Hindlimb muscle (tissue), 1 donor: ENCODE data around the gene RERE. TPM values are rescaled to one million over a fixed set of nuclear protein-coding genes. Genes with fewer than 3 reads are reported as not detected.

Experiments
- DNase-seq: peaks from one replicate; pipeline ENCODE4 v3.0.0-alpha.2; 2013
- polyA plus RNA-seq: library from polyadenylated mRNA; unstranded; fragments of 120-200 nt; gene quantifications from one replicate; pipeline ENCODE4 v1.2.1, GENCODE V29; 2013; ENCODE audit not compliant: insufficient read length

RERE gene
- polyA plus RNA-seq, 1 donor, result 93.9 TPM

- no peak for DNase-seq
Observed at GRCh38 chr1:8342325-8342724, 475.1 kb downstream of the RERE start.

GRCh38 chr1:8340448-8340847, 477.0 kb downstream of the RERE start:
- DNase-seq, result no peak

GRCh38 chr1:8339203-8339600, 478.2 kb downstream of the RERE start:
- no peak for DNase-seq

GRCh38 chr1:8338526-8339202, 478.8 kb downstream of the RERE start:
- DNase-seq, result no peak

GRCh38 chr1:8337776-8338525, 479.5 kb downstream of the RERE start:
- no peak for DNase-seq

GRCh38 chr1:8335246-8335645, 482.2 kb downstream of the RERE start:
- no peak for DNase-seq

GRCh38 chr1:8334106-8334851, 483.2 kb downstream of the RERE start:
- no peak for DNase-seq

GRCh38 chr1:8333246-8333987, 484.0 kb downstream of the RERE start:
- DNase-seq, result no peak

GRCh38 chr1:8332806-8333205, 484.6 kb downstream of the RERE start:
- DNase-seq, result no peak

GRCh38 chr1:8330271-8331125, 486.9 kb downstream of the RERE start:
- DNase-seq, result no peak

- no peak for DNase-seq
Observed at GRCh38 chr1:8329858-8330257, 487.6 kb downstream of the RERE start.

- DNase-seq, result no peak
Observed at GRCh38 chr1:8329439-8329838, 488.0 kb downstream of the RERE start.

GRCh38 chr1:8328271-8328670, 489.2 kb downstream of the RERE start:
- DNase-seq, result no peak

GRCh38 chr1:8326265-8326664, 491.2 kb downstream of the RERE start:
- DNase-seq, result no peak

GRCh38 chr1:8325771-8326170, 491.7 kb downstream of the RERE start:
- no peak for DNase-seq

GRCh38 chr1:8324176-8324810, 493.1 kb downstream of the RERE start:
- DNase-seq, result no peak

- no peak for DNase-seq
Observed at GRCh38 chr1:8323706-8324105, 493.7 kb downstream of the RERE start.

GRCh38 chr1:8321612-8322011, 495.8 kb downstream of the RERE start:
- no peak for DNase-seq

GRCh38 chr1:8318436-8318835, 499.0 kb downstream of the RERE start:
- DNase-seq, result no peak

GRCh38 chr1:8317647-8318381, 499.6 kb downstream of the RERE start, which contains the start of gene SLC45A1:
TSS of gene SLC45A1 (plus strand) at chr1:8318114. CDS start at chr1:8324330, 6,216 bp downstream.
- peak; percentile 61 for DNase-seq
